GM18498 (cell line): Measurements from ENCODE around the gene HDAC5.
"Not testable (repeated sequence)": the region's sequence is repeated elsewhere in the genome, so short reads cannot be mapped to it uniquely, and the experiment has no call there.

Experiments
- ATAC-seq: cut with Tn5 transposase; IDR thresholded peaks from one replicate; pipeline ENCODE4 v1.9.1; 2021; ENCODE audit warnings: mild to moderate bottlenecking, moderate library complexity; ENCODE audit not compliant: unreplicated experiment

The HDAC5 gene

DNA sequence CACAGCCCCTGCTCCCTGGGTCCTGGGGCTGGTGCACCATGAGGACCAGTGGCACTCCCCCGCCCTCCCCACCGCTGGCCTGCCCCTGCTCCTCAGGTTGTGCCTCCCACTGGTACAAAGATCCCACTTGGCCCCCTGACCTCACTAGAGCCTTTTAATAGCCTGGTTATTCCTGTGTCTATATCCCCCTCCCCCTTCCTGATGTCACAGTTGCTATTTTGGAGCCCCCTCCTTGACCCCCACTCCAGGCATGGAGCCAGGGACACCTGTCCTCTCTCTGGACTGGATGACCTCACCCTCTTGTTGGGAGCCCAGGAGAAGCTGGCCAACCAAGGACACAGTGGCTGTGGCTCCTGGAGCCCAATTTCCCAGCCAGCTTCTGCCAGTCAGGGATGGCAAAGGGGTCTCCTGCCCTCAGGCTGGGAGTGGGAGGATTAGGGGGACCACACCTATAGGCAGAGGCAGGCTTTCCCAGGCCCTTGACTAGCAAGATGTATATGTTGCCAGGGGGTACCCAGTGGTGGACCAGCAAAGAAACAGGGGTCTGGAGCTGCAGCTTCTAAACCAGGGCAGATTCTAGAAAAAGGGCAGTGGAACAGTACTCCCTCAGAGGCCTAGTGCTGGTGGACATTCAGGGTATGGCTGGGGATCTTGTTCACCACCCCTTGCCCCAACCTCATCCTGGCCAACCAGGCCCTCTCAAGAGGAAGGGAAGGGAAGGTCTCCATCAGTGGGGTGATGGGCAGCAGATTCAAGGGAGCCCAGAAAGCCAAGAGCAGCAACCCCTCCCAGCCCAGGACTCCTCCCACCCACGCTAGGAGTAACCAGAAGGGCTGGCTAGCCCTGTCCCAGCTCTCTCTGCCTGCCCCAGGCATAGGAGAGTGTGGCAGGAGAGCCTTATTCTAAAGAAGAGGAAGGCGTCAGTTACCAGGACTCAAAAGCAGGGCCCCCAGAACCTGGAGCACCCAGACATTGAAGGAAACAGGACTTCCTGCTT, 10.9 kb downstream of the HDAC5 start:
- no peak for ATAC-seq

DNA sequence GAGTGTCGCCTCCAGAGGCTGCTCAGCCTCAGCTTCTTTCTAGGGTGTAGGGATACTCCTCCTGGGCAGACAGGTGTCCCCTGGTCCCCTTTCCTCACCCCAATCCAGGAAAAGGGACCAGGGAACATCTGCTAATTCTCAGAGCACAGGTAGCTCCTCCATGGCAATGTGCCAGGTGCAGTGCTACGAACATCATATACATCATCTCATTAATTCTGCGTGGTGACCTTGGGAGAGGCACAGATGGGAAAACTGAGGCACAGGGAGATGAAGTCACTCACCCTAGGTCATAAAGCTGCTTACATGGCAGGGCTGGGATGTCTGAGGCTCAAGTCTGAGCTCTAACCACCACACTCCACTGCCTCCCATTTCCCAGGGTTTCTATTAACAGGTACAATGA, 11.7 kb downstream of the HDAC5 start:
- no peak for ATAC-seq

DNA sequence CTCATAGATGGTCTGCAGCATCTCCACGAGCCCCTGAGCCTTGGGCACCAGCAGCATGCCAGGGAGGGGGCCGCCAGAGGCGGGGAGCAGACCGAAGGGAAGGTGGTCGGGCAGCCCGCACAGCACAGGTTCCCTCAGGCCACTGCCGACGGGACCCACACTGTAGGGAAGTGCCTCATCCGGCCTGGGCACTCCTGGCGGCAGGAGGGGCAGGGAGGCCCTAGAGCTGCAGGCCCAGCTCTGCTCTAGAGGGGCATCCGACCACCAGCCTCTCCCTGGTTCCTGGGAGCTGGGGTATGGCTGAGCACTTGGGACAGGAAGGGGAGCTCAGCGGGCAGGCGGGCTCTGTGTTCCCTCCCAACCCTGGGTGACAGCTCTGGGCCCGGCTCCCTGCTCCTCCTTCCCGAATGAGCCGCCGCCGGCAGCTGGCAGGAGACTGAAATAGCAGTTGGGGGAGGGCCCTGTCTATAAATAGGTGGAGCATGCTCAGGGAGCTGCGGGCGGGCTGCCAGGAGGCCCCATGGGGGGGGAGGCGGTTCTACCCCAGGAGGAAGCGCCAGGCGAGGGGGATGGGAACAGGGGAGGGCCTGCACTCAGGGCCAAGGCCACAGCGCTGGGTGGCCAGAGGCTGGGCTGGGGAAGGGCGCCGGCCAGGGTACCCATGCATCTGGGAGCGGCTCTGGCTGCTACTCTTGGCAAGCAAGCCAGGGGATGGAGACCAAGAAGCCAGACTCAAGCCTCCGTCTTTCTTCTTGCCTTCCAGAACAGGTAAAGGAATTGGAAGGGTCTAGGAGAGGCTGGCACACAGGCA, 12.4 kb downstream of the HDAC5 start:
- ATAC-seq, result peak; percentile 51

DNA sequence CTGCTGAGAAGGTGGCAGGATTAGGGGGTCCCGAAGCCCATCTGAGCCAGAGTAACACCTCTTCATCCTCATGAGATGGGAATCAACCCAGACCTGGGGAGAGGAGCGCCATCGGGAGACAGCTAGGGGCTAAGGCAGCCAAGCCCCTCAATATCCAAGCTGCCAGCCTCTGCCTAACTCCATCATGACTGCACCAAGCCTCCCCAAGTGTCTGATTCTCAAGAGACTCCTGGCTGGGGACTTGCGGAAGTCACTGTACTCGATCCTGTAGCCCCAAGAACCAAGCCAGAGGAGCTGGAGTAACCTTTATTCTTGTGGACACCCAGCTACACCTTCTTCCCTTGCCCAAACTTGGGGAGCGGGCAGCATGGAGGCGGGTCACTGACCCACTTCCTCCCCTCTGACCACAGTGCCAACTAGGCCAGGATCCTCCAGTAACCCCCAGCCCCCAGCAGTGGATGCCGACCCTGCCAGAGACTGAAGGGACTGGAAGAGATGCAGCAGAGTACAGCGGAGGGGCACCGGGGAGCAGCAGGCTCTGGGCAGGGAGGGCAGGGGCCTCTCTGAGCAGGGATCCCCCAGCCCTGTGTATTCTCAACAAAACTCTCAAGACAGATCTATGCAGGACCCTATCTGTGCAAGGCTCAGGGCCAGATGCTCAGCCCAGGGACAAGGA, 13.3 kb downstream of the HDAC5 start:
- ATAC-seq, result no peak

DNA sequence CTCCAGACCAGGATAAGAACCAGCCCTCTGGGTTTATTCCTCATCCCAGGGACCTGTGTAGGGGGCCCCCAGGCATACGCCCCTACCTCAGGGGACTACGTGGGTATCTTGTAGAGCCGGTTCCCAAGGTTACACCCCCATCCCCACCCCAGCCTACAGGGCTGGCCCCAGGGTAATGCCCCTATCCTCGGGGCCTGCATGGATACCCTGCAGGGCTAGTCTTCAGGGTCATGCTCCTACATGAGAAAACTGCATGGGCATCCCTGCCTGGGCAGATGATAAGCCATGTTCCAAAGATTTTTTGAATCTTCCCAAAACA, 14.2 kb downstream of the HDAC5 start:
- ATAC-seq, result no peak

DNA sequence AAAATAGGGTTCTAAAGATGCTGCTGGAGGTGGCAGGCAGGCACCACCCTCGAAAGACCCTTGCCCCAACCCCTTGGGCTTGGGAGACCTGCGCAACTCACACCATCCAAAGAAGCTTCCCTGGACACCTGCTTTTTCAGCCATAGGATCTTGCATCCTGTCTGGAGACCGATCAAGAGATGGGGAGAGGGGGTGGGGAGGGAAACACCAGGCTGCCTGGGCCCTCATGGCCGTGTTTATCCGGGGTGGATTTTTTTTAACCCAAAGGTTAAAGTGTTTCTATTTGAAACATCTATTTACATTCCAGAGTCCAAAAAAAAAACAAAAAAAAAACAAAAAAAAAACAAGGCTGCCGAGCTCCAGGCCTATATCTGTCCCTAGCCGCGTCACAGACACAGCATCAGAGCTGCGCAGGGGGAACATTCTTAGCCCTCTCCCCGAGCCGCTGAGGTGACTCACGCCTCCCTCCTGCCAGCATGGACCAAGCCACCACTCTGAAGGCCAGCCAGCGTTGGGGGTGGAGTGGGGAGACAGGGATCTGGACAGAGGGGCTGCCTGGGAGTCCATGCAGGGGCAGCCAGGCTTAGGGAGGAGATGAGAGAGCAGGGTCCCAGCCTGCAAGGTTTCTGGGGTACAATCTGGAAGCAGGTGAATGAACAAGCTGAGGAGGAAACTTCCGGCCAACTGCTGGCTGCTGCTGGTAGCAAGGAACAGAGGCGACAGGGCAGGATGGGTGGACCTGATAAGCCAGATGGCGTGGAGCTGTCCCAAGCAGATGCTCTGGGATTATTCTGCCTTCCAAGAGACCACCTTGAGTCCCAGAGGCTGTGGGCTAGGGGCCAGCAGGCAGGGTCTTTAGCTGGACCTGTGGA, 14.8 kb downstream of the HDAC5 start:
- ATAC-seq, result no peak

DNA sequence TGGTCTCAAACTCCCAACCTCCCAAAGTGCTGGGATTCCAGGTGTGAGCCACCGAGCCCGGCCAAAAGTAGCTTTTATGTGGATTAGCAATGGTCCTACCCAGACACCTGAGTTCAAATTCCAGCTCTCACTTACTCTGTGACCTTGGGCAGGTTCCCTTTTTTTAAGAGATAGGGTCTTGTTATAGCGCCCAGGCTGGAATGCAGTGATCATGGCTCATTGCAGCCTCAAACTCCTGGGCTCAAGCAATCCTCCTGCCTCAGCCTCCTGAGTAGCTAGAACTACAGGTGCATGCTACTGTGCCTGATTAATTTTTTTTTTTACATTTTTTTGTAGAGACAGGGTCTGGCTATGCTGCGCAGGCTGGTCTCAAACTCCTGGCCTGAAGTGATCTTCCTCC, 16.6 kb downstream of the HDAC5 start:
- no peak for ATAC-seq

DNA sequence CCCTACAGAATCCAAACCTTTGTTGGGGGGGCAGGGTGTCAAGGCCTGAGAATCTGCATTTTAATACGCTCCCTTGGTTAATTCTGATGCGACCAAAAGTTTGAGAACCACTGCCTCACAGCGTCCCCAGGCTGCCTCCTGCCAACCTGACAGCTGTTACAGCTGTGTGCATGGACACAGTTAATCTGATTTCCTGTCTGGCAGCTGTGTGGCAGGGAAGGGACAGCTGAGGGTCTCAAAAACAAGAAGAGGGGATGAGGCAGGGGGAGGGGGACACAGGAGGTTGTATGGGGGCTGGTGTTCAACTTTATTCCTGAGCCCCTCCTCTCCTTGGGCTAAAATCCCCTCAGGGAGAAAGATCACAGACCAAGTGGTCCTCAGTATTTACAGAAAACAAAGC, 17.5 kb downstream of the HDAC5 start:
- no peak for ATAC-seq

DNA sequence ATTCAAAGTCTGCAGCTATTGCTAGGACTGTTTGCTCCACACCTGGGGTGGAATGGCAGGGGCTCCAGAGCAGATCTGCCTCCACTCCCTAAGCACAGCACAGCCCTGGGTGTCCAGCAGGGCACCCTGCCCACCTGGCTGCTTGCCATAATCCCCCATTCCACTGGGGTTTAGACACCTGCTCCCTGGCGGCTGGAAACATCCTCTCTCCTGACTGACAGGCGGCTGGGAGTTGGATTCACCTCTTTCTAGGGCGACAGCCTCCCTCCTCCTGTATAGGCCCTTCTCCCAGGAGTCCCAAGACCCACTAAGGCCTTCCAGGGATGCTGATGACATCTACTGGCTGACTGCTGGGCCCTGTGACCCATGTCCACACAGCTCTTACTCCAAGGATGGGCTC, 18.0 kb downstream of the HDAC5 start:
- no peak for ATAC-seq

DNA sequence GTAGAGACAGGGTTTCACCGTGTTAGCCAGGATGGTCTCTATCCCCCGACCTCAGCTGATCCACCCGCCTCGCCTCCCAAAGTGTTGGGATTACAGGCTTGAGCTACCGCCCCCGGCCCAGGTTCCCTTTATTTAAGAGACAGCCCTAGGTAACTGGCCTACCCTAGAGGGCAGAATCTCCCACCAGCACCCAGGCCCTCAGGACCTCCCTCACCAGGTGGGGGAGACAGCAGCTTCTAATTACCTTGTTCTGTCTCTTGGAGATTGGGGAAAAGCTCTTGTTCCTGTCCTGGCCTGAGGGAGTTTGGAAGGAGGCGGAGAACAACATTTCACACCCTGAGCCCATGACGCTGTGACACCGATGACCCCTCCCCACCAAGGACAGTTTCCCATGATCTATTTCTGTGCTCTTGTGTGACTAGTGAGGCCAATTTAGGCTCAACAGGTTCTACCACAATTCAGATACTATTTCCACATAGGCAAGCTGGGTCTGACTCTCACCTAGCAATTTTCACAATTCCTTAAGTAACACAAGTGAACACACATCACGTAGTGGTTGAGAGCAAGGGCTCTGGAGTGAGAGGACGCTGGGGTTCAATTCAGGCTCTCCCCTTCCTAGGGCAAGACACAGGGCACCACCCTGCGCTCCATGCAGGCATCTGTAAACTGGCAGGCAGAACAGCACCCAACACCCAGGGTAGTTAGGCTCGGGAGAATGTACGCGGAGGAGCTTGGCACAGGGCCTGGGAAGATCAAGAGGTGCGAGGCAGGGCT, 20.4 kb downstream of the HDAC5 start:
- ATAC-seq, result no peak

DNA sequence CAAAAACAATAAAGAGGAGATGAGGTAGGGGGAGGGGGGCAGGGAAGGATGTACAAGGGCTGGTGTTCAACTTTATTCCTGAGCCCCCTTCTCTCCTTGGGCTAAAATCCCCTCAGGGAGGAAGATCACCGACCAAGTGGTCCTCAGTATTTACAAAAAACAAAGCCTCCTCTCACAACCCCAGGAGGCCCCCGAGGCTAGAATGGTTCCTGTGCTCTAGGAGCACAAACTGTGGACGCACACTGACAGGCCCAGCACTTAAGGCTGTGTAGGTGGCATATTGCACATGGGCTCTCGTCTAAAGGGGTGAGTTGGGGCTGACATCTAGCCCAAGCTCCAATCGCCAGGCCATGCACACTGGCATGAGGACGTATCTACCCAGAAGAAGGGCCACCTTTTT, 21.6 kb downstream of the HDAC5 start:
- ATAC-seq, result not testable (repeated sequence)

DNA sequence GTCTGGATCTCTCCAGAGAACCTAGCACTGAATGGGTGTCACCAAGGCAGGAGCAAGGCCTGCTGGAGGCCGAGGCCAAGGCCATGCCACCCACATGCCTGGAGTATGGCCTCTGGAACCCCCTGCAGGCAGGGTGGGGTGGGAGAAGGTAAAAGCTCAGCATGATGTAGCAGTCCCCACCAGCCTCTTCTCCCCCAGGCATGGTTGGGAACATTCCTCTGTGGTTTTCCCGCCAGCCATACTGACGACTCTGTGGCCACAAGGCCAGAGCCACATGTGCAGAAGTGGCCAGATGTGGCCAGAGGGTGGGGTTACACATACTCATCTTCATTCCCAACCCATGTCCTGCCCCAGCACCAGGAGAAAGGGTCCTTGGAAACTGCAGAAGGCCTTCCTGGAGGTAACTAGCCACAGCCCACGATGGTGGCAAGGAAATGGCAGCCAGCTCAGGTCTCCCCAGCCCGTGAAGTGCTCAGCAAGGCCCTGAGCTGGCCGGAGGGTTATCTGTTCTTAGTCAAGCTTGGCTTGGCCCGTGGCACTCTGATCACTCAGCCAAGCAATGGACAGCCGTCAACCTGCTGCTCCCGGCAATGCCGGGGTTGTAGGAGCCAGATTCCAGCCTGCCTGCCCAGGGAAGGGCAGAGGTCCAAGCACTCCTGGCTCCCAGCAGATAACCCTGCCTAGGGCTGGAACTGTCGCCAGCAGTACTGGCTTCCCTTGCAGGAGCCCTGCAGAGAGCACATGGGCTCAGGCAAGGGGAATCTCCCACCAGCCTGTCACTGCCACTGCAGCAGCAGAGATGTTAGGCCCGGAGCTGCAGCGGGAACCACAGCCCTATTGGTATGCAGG, 26.1 kb downstream of the HDAC5 start:
- no peak for ATAC-seq

DNA sequence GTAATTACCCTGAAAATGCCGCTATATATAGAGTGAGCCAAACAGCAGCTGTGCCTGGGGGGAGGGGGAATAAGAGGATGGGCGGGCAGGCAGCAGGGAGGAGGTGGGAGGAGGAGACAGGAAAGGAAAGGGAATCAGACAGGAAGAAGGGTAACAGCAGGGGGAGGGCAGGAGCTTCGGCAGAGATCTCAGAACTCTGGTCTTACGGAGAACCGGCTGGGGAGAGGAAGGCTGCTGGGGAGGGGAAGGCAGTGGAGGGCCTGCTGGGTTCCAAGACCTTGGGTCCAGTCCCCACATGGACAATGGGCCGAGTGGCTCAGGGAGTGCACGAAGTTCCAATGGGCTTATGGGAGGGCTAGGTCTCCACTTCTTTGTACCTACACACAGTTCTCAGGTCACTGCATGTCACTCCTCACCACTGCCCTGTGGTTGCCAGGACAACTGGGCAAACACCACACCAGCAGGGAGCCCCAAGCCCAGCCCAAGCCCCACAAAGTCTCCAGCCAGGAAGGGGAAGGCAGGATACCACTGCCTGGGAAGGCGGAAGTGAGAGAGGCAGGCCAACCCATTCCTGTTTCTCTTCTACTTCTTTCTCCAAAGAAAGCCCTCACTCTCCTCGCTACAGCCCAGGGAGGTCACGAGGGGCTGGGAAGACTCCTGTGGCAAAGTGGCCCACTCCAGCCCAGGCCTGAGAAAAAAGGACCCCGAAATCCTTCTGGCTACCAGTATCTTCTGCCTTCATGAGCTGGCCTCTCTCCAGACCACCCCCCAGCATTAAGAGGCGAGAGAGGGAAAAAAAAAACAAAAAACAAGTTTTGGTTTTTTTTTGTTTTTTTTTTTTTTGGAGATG, 27.6 kb downstream of the HDAC5 start:
- ATAC-seq, result no peak

DNA sequence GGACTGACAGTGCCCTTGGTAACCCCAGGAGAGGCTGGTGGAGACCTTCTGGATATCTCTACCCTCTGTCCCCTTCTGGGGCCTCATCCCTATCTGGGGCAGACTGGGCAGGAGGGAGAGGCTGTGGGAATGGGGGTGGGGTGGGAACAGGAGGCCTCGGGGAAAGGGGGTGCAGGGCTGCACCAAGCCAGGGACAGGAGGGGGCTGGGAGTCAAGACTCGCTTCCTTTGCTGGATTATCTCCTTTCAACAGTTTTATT, 28.1 kb downstream of the HDAC5 start:
- ATAC-seq, result no peak

DNA sequence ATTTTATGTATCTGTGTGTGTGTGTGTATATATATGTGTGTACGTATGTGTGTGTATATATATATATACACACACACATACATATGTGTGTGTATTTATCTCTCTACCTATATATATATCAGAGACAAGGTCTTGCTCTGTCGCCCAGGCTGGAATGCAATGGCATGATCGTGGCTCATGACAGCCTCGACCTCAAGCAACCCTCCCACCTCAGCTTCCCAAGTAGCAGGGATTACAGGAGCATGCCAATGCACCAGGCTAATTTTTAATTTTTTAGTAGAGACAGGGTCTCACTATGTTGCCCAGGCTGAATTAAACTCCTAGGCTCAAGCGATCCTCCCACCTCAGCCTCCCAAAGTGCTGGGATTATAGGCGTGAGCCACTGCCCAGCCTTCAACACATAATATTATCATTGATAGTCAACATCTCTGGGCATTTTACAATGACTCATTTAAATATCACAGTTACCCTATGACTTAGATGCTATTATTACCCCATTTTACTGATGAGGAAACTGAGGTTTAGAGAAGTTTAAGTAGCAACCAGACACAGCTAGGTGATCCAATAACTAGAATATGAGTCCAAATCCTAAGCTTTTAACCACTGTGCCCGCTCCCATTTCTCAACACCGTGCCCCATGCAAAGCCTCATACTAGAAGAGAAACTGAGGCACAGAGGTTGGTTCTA, 28.6 kb downstream of the HDAC5 start:
- no peak for ATAC-seq

DNA sequence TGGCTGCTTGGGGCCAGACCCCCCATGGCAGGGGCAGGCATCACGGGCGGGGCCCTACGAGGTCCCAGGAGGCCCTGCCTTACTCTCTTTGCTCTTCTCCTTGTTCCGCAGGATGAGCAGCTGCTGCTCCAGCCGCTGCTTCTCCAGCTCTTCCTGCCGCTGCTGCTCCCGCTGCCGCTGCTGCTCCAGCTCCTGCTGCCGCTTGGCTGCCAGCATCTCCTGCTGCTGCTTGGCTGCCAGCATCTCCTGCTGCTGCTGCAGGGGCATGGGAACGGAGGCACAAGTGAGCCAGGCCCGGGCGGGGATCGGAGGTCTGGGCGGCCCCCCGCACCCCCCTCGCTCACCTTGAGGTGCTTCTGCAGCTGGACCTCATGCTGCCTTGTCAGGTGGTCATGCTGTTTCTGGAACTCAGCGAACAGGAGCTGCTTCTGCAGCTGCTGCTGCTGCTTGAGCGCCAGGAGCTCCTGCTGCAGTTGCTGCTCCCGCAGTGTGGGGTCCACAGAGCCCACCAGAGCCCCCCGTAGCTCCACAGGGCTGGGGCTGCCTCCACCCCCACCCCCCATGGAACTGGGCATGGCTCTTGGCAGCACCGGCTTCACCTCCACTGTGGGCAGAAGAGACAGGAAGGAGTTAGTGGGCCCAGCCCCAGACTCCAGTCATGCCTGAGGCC, 30.1 kb downstream of the HDAC5 start:
- ATAC-seq, result no peak

DNA sequence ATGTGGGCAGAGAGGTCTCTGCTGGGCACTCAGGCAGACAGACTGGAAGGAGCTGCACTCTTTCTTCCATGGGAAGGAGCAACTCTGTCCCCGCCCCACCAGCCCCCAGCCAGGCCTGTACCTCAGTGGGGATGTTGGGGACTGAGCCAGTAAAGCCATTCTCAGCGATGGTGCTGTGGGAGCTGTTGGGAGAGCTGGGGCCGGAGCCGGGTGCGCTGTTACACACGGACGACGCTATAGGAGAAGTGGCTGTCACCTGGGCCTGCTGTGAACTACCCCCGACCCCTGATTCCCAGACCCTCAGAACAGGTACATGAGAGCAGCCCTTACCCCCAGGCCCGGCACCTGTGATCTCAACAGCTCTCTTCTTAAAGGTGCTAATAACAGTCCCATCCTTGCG, 31.4 kb downstream of the HDAC5 start:
- ATAC-seq, result no peak
